Measurements from ENCODE around the gene PLCB2.

GRCh38 chr15:40300367-40300766, 7.4 kb downstream of the PLCB2 start:
- TF ChIP-seq, protein P1, sequence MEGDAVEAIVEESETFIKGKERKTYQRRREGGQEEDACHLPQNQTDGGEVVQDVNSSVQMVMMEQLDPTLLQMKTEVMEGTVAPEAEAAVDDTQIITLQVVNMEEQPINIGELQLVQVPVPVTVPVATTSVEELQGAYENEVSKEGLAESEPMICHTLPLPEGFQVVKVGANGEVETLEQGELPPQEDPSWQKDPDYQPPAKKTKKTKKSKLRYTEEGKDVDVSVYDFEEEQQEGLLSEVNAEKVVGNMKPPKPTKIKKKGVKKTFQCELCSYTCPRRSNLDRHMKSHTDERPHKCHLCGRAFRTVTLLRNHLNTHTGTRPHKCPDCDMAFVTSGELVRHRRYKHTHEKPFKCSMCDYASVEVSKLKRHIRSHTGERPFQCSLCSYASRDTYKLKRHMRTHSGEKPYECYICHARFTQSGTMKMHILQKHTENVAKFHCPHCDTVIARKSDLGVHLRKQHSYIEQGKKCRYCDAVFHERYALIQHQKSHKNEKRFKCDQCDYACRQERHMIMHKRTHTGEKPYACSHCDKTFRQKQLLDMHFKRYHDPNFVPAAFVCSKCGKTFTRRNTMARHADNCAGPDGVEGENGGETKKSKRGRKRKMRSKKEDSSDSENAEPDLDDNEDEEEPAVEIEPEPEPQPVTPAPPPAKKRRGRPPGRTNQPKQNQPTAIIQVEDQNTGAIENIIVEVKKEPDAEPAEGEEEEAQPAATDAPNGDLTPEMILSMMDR (IDR thresholded peaks at IDR 0.05; ENCODE audit: low read depth, low read length), result no peak
- TF ChIP-seq POLR2A (IDR thresholded peaks at IDR 0.05; ENCODE audit: extremely low read depth, insufficient read length), result no peak
